ENCODE data around the gene HMGA1.

The HMGA1 gene

GRCh38 chr6:34230653-34231371, 5.9 kb upstream of the HMGA1 start:
- H3K9ac ChIP-seq (ENCODE audit: low read depth, low read length, poor library complexity, severe bottlenecking): no peak overlapping the region
- no peak overlapping the region for H3K4me3 ChIP-seq (ENCODE audit: low read length, poor library complexity, severe bottlenecking)
- H3K4me1 ChIP-seq (ENCODE audit: insufficient read depth, low read length, poor library complexity, severe bottlenecking): peaks cover 14% of the 10 kb centered on the region
- no peak for TF ChIP-seq EZH2phosphoT487 (IDR thresholded peaks at IDR 0.05; ENCODE audit: borderline replicate concordance)
- TF ChIP-seq, protein P1, sequence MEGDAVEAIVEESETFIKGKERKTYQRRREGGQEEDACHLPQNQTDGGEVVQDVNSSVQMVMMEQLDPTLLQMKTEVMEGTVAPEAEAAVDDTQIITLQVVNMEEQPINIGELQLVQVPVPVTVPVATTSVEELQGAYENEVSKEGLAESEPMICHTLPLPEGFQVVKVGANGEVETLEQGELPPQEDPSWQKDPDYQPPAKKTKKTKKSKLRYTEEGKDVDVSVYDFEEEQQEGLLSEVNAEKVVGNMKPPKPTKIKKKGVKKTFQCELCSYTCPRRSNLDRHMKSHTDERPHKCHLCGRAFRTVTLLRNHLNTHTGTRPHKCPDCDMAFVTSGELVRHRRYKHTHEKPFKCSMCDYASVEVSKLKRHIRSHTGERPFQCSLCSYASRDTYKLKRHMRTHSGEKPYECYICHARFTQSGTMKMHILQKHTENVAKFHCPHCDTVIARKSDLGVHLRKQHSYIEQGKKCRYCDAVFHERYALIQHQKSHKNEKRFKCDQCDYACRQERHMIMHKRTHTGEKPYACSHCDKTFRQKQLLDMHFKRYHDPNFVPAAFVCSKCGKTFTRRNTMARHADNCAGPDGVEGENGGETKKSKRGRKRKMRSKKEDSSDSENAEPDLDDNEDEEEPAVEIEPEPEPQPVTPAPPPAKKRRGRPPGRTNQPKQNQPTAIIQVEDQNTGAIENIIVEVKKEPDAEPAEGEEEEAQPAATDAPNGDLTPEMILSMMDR (conservative IDR thresholded peaks at IDR 0.05; ENCODE audit: low read length): no peak
- H3K4me2 ChIP-seq (ENCODE audit: low read depth, low read length, poor library complexity, severe bottlenecking): no peak overlapping the region
- no peaks in the 10 kb centered on the region for H3K9me2 ChIP-seq (replicated peaks; ENCODE audit: low read depth, low read length)
- no peak overlapping the region for H2AFZ ChIP-seq (ENCODE audit: low read length)
- H3F3A ChIP-seq (ENCODE audit: low read depth): 0 out of 2 replicates have a peak, but pooled peaks cover 6% of the 10 kb centered on the region
- H4K20me1 ChIP-seq (ENCODE audit: insufficient read depth, low read length, poor library complexity, severe bottlenecking): no peaks in the 10 kb centered on the region
- no peaks in the 10 kb centered on the region for H3K9me3 ChIP-seq (ENCODE audit: insufficient read depth, low read depth, low read length)
- H3K79me2 ChIP-seq (ENCODE audit: insufficient read depth, low read length): no peaks in the 10 kb centered on the region
- H3K27me3 ChIP-seq (ENCODE audit: insufficient read depth, low read length, poor library complexity, severe bottlenecking): no peaks in the 10 kb centered on the region
- H3K36me3 ChIP-seq (ENCODE audit: insufficient read depth, low read length): no peaks in the 10 kb centered on the region

DNA sequence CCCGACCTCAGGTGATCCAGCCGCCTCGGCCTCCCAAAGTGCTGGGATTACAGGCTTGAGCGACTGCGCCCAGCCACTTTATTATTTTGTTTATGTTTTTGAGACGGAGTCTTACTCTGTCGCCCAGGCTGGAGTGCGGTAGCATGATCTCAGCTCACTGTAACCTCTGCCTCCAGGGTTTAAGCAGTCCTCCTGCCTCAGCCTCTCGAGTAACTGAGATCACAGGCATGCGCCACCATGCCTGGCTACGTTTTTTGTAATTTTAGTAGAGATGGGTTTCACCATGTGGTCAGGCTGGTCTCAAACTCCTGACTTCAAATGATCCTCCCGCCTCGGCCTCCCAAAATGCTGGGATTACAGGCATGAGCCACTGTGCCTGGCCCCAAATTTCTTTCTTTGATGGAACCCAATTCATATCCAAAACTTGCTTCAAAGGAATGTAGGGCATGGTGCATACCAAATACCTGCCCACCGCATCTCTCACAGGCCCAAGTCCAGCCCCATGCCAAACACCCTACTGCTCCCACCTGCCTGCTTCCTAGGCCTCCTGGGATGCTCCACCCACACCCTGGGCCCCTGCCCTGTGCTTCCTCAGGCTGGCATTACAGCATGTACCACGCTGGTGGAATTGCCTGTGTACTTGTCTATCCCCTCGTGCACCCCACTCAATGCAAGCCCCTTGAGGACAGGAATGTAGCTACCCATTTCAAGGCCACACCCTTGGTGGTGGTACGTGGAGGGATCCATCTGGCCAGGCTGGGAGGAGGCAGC, 4.9 kb upstream of the HMGA1 start:
- H3F3A ChIP-seq (ENCODE audit: low read depth): 0 out of 2 replicates have a peak, but pooled peaks cover 6% of the 10 kb centered on the region
- no peaks in the 10 kb centered on the region for H3K36me3 ChIP-seq (ENCODE audit: insufficient read depth, low read length)
- H3K27me3 ChIP-seq (ENCODE audit: insufficient read depth, low read length, poor library complexity, severe bottlenecking): no peaks in the 10 kb centered on the region
- no peaks in the 10 kb centered on the region for H3K9me2 ChIP-seq (replicated peaks; ENCODE audit: low read depth, low read length)
- peaks cover 17% of the 10 kb centered on the region for H3K4me1 ChIP-seq (ENCODE audit: insufficient read depth, low read length, poor library complexity, severe bottlenecking)
- H3K9me3 ChIP-seq (ENCODE audit: insufficient read depth, low read depth, low read length): no peaks in the 10 kb centered on the region
- H4K20me1 ChIP-seq (ENCODE audit: insufficient read depth, low read length, poor library complexity, severe bottlenecking): no peaks in the 10 kb centered on the region
- TF ChIP-seq, protein P1 (conservative IDR thresholded peaks at IDR 0.05; ENCODE audit: low read length): no peak
- no peak for TF ChIP-seq EZH2phosphoT487 (IDR thresholded peaks at IDR 0.05; ENCODE audit: borderline replicate concordance)
- no peak overlapping the region for H3K4me2 ChIP-seq (ENCODE audit: low read depth, low read length, poor library complexity, severe bottlenecking)
- H2AFZ ChIP-seq (ENCODE audit: low read length): no peak overlapping the region
- no peak overlapping the region for H3K4me3 ChIP-seq (ENCODE audit: low read length, poor library complexity, severe bottlenecking)
- no peak overlapping the region for H3K9ac ChIP-seq (ENCODE audit: low read depth, low read length, poor library complexity, severe bottlenecking)
- H3K79me2 ChIP-seq (ENCODE audit: insufficient read depth, low read length): no peaks in the 10 kb centered on the region

DNA sequence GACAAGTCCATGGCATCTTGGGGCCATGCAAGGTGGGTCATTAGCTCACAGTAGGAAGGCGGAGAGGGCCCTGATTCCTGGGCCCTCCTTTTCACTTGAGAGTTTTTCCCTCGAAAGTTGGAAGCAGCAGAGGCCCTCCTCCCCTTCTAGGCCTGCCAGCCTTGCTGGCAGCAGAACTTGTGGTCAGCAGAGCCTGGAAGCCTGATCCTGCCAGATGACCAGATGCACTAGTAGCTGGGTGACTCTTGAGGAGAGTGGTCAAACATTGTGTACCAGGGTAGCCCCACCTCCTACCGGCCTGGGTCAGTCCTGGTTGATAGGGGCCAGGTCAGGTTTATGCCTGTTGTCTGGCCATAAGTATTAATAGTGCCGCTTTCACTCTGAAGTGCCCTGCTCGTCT, 3.8 kb upstream of the HMGA1 start:
- Histone ChIP-seq H3K4me2 (ENCODE audit: low read depth, low read length, poor library complexity, severe bottlenecking) (no peak overlapping the region), H3F3A (ENCODE audit: low read depth) (0 out of 2 replicates have a peak, but pooled peaks cover 6% of the 10 kb centered on the region), H3K27me3 (ENCODE audit: insufficient read depth, low read length, poor library complexity, severe bottlenecking) (no peaks in the 10 kb centered on the region), H2AFZ (ENCODE audit: low read length) (no peak overlapping the region), H3K36me3 (ENCODE audit: insufficient read depth, low read length) (no peaks in the 10 kb centered on the region), H4K20me1 (ENCODE audit: insufficient read depth, low read length, poor library complexity, severe bottlenecking) (no peaks in the 10 kb centered on the region), H3K79me2 (ENCODE audit: insufficient read depth, low read length) (peaks cover 5% of the 10 kb centered on the region), H3K9me3 (ENCODE audit: insufficient read depth, low read depth, low read length) (no peaks in the 10 kb centered on the region), H3K4me3 (ENCODE audit: low read length, poor library complexity, severe bottlenecking) (no peak overlapping the region), H3K9me2 (replicated peaks; ENCODE audit: low read depth, low read length) (no peaks in the 10 kb centered on the region), H3K4me1 (ENCODE audit: insufficient read depth, low read length, poor library complexity, severe bottlenecking) (peaks cover 6% of the 10 kb centered on the region), H3K9ac (ENCODE audit: low read depth, low read length, poor library complexity, severe bottlenecking) (no peak overlapping the region)
- TF ChIP-seq, protein P1 (conservative IDR thresholded peaks at IDR 0.05; ENCODE audit: low read length): no peak
- no peak for TF ChIP-seq EZH2phosphoT487 (IDR thresholded peaks at IDR 0.05; ENCODE audit: borderline replicate concordance)

Data from Loucy (cell line).